Activated B cell treated with CpG ODN at 0.5 μM for 24 hours (primary cell): Measurements from ENCODE around the gene SYT11. TPM values are rescaled to one million over a fixed set of nuclear protein-coding genes. Genes with fewer than 3 reads are reported as not detected.

Experiments
- ATAC-seq: fragments of 200-7000 bp; cut with Tn5 transposase; one replicate; pipeline ENCODE4 v1.10.0; 2021; ENCODE audit warnings: low read depth, mild to moderate bottlenecking, moderate library complexity
- CTCF ChIA-PET: fragments of 350-600 bp; sonication (Branson Sonifier 250); formaldehyde crosslinking; loops from one replicate; lab custom pipeline; 2021; ENCODE audit warnings: antibody characterized with exemption; lab: Charles Lee
- POLR2A ChIA-PET: fragments of 350-600 bp; sonication (Branson Sonifier 250); formaldehyde crosslinking; loops from one replicate; lab custom pipeline; 2021; ENCODE audit warnings: antibody characterized with exemption; lab: Charles Lee
- DNase-seq: peaks from one replicate; pipeline ENCODE4 v3.0.0; 2022
- H3K27ac Mint-ChIP-seq: one replicate; pipeline ENCODE4 v1.8.0; 2020; ENCODE audit warnings: mixed read lengths
- H3K27me3 Mint-ChIP-seq: one replicate; pipeline ENCODE4 v1.8.0; 2021; ENCODE audit warnings: mixed read lengths
- H3K36me3 Mint-ChIP-seq: one replicate; pipeline ENCODE4 v1.8.0; 2021; ENCODE audit warnings: low read depth, mixed read lengths
- H3K4me1 Mint-ChIP-seq: one replicate; pipeline ENCODE4 v1.8.0; 2021; ENCODE audit warnings: mixed read lengths
- H3K4me3 Mint-ChIP-seq: one replicate; pipeline ENCODE4 v1.8.0; 2020; ENCODE audit warnings: mild to moderate bottlenecking, mixed read lengths
- H3K9me3 Mint-ChIP-seq: one replicate; pipeline ENCODE4 v1.8.0; 2020; ENCODE audit warnings: mixed read lengths
- CTCF ChIP-seq: fragments of 200-600 bp; IDR thresholded peaks from one replicate; pipeline ENCODE4 v1.8.0; 2022; ENCODE audit warnings: antibody characterized with exemption, mild to moderate bottlenecking
- intact Hi-C: fragments of 100-400 bp; cut with micrococcal nuclease; formaldehyde crosslinking; loops from one replicate; pipeline ENCODE4 v1.15.1; 2024
- total RNA-seq: library from RNA; stranded (reverse); gene quantifications from 2 replicates; pipeline ENCODE4 v1.2.3, GENCODE V29; 2022

Gene SYT11
- total RNA-seq, 1 donor from 2014 or later: 3.7 TPM

GRCh38 chr1:155934097-155934935 is 74.9 kb downstream of the SYT11 start, which contains the start of gene KHDC4:
Gene KHDC4, minus strand, starts transcription at chr1:155934413. Its CDS starts 40 bp downstream, at chr1:155934373.
- TF ChIP-seq CTCF: no peak
- H3K4me3 Mint-ChIP-seq: no peak within 1 kb of the TSS
- ChIA-PET POLR2A (interaction anchor here (0.7 to 3.8 kb wide), 22 partner anchors 10 to 348 kb away, joined by 3 to 85 read pairs (median 6); partner anchors contain the start of genes ARHGEF2, GON4L, PMF1 and SMG5), CTCF (interaction anchor here (0.9 to 5.7 kb wide), 6 partner anchors 11 to 56 kb away, joined by 3 to 52 read pairs (median 6); partner anchors contain the start of gene ARHGEF2)
- H3K36me3 Mint-ChIP-seq: peaks cover 34% of the 10 kb centered on the region
- H3K9me3 Mint-ChIP-seq: no peaks in the 10 kb centered on the region
- no peaks in the 10 kb centered on the region for H3K27me3 Mint-ChIP-seq
- ATAC-seq (peak; percentile 93), DNase-seq (peak; percentile 85)
- intact Hi-C loops: loop anchor here (1.0 kb wide), 7 partner anchors 12 to 404 kb away; partner anchors contain the start of genes ARHGEF2, CCT3, LAMTOR2 and RIT1
- H3K27ac Mint-ChIP-seq: no peak within 1 kb of the TSS
- peaks cover 41% of the 10 kb centered on the region for H3K4me1 Mint-ChIP-seq

Other genes with a start within 250 kb of the SYT11 start
- gene MSTO1, start 249.3 kb upstream of the SYT11 start, total RNA-seq: 85.4 and 101 TPM in 2 replicates
- gene YY1AP1, start 170.8 kb upstream of the SYT11 start, total RNA-seq: 89.6 and 101 TPM in 2 replicates
- 138 and 144 TPM in 2 replicates for gene DAP3, start 170.5 kb upstream of the SYT11 start, total RNA-seq
- gene GON4L, start 2.4 kb upstream of the SYT11 start, total RNA-seq: 81.8 and 89.5 TPM in 2 replicates
- gene RIT1, start 51.8 kb downstream of the SYT11 start, total RNA-seq: 32.7 and 38.6 TPM in 2 replicates
- 88.3 and 105 TPM in 2 replicates for gene KHDC4, start 74.8 kb downstream of the SYT11 start, total RNA-seq
- not detected in 2 replicates for gene RXFP4, start 82.1 kb downstream of the SYT11 start, total RNA-seq
- 188 and 207 TPM in 2 replicates for gene ARHGEF2, start 119.0 kb downstream of the SYT11 start, total RNA-seq
- 136 and 146 TPM in 2 replicates for gene SSR2, start 161.4 kb downstream of the SYT11 start, total RNA-seq
- gene UBQLN4, start 194.2 kb downstream of the SYT11 start, total RNA-seq: 28.1 and 32.5 TPM in 2 replicates
- gene LAMTOR2, start 195.2 kb downstream of the SYT11 start, total RNA-seq: 45.9 and 48.0 TPM in 2 replicates
- 0.32 and 0.38 TPM in 2 replicates for gene RAB25, start 201.6 kb downstream of the SYT11 start, total RNA-seq
- 0.39 and 0.47 TPM in 2 replicates for gene MEX3A, start 222.9 kb downstream of the SYT11 start, total RNA-seq